C1 segment of cervical spinal cord (tissue), 14 donors: ENCODE data around the gene WWP2.

Experiments used
- DNase-seq, 14 donors: peaks; one replicate each; lab custom pipeline; 2025; lab: John Stamatoyannopoulos, UW

Gene WWP2

GRCh38 chr16:69858191-69859104 lies 96.3 kb downstream of the WWP2 start:
- DNase-seq: no peak

DNA sequence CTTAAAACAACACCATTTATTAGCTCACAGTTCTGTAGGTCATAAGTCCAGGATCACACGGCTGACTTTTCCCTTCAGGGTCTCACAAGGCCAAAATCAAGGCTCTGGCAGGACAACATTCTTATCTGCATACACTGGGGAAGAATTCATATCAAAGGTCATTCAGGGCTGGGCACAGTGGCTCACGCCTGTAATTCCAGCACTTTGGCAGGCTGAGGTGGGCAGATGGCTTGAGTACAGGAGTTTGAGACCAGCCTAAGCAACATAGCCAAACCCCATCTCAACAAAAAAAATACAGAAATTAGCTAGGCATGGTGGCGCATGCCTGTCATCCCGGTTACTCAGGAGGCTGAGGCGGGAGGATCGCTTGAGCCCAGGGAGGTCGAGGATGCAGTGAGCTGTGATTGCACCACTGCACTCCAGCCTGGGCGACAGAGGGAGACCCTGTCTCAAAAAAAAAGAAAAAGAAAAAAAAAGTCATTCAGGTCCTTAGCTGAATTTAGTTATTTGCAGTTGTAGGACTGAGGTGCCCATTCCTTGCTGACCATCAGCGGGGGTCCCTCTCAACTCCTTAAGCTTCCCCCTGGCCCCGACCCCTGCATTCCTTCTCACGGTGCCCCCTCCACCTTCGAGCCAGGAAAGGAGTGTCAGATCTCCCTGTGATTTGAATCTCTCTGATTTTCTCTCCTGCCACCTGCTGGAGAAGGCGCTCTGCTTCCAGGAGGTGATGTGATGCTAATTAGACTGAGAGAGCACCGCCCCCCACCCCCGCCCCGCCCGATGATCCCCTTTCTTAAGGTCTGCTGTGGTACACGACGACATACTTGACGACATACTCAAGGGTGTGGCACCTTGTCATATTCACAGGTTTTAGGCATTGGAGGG lies 97.2 kb downstream of the WWP2 start:
- peak in 2 of 14 donors; percentile 10 to 49 for DNase-seq

DNA sequence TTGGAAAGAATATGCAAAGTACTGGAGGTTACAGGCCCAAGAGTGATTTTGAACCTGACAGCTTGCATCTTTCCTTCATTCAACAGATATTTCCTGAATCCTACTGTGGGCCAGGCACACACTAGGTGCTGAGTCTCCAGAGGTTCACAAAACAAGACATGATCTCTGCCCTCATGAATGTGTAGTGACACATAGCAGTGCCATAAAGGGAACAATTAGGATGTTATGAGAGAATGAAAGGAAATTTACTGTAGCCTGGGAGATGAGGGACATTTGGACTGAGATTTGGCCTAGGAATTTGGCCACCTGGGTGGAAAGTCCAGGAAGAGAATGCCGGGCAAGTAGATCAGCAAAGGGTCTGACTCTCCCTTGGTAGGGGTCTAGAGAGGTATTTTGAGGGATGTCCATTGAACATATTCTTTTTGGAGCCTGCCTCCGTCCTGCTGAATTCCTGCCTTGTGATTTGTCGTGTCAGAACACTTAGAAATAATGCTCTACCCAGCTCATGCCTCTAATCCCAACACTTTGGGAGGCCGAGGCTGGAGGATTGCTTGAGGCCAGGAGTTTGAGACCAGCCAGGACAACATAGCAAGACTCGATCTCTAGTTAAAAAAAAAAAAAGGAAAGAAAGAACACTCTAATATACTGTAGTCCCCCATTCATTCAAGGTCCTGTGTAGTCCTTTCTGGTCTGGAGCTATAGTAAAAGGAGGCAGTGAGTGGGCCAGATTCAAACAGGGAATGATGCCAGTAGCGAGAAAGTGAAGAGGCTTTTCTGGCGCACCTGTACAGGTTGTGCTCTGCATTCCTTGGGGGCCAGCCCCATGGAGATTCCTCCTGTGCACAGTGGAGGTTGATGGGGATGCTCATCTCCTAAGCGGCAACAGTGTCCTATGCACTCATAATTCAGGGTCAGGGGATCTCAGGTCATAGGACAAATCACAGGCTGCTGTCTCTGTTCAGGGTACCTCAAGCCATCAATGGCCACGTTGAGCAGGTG lies 98.4 kb downstream of the WWP2 start:
- DNase-seq: peak in 1 of 14 donors; percentile 14

DNA sequence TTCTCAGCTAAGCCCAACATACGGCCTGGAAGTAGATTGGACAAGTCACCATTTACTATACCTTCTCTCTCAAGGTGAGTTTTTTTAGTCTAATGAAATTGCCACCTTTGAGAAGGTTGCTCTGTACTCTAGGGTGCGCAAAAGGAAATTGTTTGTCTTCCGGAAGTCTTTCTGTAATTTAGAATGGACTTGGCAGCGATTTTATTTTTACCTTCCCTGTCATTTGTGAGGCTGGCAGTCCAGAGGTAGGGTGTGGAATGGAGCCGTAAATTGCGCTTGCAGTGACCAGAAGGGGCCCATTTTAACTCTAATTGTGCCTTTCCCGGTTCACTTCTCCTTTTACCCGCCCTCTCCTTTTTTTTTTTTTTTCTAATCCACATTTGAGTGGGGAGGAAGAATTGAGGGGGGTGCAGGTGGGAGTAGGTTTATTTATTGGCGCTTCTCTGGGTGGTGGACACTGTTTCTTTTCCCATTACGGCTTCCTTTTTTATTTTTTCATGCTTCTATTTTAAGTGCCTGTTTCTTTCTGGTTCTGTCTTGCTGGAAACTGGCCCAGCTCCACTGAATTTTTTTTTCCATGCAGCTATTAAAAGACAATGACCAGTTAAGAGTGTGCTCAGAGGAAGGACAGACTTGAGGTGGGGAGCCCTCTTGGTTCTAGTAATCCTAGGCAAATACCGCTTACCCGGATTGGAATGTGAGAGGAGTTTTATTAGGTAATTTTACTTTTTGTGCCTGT lies 99.3 kb downstream of the WWP2 start:
- DNase-seq: peak in 2 of 14 donors; percentile 17 to 73

DNA sequence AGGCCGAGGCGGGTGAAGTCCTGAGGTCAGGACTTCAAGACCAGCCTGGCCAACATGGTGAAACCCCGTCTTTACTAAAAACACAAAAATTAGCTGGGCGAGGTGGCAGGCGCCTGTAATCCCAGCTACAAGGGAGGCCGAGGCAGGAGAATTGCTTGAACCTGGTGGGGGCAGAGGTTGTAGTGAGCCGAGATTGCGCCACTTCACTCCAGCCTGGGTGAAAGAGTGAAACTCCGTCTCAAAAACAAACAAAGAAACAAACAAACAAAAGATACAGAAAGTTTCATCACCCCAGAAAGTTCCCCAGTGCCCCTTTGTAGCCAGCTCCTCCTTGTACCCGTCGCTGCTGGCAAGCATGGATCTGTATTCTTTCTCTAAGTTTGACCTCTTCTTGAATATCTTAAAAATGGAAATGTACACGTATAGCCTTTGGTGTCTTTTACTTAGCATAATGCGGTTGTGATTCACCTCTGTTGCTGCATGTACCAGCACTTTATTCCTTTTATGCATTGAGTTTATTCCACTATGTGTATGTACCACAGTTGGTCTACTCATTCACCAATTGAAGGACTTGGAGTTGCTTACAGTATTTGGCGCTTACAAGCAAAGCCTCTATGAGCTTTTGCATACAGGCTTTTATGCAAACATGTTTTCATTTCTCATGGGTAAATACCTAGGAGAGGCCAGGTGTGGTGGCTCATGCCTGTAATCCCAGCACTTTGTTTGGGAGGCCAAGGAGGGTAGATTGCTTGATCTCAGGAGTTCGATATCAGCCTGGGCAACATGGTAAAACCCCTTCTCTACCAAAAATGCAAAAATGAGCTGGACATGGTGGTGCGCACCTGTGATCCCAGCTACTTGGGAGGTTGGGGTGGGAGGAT lies 101.5 kb downstream of the WWP2 start:
- no peak for DNase-seq

GRCh38 chr16:69865701-69866100 lies 103.6 kb downstream of the WWP2 start:
- DNase-seq: no peak

DNA sequence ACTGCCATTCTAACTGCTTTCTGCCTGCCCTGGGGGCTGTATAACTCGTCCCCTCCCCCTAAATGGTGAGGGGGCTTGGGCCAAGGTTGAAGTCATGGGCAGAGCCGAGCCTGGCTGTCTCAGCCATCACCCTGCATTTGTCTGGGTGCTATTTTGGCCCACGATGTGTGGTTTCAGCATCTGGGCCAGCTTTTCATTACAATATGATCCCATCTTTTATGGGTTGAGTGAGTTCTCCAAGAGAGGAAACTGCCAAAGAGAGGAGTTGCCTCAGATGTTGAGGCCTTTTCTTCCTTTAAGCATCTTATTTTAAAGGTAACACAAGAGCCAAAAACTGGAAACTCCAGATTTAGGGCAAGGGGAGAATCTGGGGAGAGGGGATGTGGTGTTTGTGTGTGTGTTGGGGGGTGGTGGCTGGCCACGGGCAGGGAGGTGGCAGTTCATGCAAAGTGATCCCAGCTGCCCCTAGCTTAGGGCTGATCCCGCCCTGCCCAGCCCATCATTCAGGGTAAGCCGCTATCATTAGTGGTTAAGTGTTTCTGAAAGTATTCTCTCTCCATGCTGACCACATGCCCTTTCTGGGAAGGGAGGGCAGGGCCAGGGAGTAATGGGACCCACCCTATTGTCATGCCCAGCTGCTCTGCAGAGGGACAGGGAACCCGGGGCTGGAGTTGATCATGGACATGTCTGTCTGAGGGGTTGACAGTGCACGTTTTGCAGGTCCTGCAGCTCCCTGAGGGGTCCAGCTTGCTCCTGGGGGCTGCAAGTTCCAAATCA lies 105.8 kb downstream of the WWP2 start:
- DNase-seq: no peak

GRCh38 chr16:69870761-69871160 lies 108.6 kb downstream of the WWP2 start:
- no peak for DNase-seq

DNA sequence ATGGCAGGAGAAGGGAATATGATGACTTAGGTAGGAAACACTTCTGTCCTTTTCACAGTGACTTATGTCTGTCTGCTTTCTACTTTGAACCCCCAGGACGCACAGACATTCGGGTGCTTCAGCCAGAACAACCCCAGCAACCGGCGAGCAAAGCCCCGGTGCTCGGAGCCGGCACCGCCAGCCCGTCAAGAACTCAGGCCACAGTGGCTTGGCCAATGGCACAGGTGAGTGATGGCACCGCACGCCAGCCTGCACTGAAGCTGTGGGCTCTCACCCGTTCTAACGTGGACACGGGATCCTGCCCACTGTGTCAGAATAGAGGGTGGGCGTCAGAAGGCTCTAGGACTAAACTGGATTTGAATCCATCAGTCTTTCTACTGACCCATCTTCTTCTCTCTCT lies 109.6 kb downstream of the WWP2 start:
- no peak for DNase-seq

DNA sequence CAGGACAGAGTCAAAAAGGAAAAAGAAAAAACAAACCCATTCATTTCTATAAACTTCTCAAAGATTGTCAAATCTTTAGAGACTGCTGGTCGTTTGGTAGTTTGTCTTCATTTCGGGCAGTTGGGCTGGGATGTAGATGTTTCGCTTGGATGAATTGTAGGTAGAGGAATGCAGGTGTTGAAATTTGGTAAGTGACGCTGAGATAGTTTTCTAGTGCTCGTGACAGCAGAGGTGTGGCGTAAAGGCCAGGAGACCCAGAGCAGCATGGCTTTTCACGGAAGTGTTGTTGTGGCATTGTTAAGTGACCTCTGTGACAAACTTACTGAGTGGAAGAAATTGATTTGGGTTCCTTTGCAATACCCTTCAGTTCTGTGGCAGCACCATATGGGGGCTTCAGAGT lies 110.8 kb downstream of the WWP2 start:
- DNase-seq: no peak

DNA sequence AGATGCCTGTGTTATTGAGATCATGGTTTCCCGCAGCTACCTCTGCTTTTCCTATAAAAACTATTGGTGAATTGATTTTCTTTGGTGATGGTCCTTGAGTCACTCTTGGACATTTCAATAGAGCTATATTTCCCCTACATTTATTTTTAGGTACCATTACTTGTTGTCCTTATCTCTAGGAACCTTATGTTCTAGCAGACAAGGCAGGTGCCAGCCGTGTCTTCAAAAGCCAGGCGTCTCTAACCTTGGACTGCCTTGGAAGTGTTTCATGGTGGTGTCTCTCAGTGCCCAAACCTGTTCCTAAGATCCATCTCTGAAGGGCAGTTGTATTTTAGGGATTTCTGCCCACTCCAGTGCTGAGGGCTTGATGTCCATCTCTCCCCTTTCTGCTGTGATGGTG lies 111.7 kb downstream of the WWP2 start:
- DNase-seq: no peak

DNA sequence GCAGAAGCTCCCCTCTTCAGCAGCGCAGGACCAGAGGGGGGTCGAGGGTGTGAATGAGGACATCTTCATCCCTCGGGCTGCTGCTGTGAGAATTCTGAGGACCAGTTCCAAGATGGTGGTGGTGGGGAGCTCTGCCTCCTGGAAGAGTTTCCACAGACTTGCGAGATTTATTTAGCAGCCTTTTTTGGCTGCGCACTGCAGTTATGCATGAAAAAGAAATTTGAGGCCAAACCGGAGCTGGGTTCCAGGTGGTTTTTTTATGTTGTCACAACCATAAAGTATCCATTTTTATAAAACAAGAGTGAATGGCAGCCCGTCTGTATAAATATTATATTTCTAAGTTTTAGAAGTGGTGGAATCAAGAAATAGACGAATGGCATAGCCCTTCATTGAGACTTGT lies 112.1 kb downstream of the WWP2 start:
- DNase-seq: no peak

- peak in 5 of 14 donors; percentile 10 to 33 (median 24) for DNase-seq
These were observed 118.6 kb downstream of the WWP2 start for GRCh38 chr16:69880640-69881133.

GRCh38 chr16:69881141-69881540 lies 119.0 kb downstream of the WWP2 start:
- DNase-seq: no peak

DNA sequence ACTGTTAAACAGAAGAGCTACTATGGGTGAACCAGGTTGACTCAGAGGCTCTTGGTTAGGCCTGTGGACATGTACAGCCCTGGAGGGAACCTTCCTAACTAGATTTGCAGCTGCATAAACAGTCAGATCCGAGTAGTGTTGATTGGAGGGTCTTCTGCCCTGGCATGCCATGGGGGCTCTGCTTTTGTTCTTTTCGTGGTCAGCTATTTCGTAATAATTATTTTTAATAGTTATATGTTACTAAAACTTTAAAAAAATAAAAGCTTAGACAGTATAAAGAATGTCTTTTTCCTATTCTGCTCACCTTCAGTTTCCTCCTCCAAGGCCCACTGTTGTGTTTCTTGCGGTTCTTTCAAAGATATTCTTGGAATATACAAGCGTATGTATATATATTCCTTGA lies 121.6 kb downstream of the WWP2 start:
- no peak for DNase-seq

DNA sequence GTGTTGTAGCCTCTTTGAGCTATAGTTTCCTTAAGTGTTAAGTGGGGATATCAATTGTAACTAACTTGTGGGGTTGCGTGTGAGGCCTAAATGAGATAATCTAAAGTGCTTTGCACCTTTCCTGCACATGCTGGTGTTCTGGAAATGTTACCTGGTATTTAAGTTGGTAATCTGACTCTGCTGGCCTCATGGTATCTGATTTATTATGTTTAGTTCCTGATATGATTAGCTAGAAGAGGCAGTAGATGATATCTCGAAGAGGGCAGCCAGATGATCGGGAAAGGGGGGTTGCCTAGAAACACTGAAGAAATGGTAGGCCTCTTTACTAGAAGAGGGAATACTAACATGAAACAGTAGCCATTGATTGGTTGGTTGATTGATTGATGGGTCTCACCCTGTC lies 123.6 kb downstream of the WWP2 start:
- no peak for DNase-seq

DNA sequence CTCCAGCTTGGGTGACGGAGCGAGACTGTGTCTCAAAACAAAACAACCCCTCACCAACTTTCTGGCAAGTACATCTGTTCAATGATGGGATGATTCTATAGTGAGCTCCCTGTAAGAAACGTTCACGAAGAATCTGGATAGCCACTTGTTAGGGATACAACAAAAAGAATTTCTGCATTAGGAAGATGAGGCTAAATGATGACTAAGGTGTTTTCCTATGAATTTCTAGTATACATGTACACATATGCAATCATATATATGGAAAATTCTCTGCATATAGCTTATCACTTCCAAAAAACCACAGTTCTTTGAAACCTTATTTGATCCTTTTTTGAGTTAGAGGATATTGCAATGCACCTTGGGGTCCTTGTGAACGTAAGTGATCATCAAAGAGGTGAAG lies 124.6 kb downstream of the WWP2 start:
- no peak for DNase-seq

DNA sequence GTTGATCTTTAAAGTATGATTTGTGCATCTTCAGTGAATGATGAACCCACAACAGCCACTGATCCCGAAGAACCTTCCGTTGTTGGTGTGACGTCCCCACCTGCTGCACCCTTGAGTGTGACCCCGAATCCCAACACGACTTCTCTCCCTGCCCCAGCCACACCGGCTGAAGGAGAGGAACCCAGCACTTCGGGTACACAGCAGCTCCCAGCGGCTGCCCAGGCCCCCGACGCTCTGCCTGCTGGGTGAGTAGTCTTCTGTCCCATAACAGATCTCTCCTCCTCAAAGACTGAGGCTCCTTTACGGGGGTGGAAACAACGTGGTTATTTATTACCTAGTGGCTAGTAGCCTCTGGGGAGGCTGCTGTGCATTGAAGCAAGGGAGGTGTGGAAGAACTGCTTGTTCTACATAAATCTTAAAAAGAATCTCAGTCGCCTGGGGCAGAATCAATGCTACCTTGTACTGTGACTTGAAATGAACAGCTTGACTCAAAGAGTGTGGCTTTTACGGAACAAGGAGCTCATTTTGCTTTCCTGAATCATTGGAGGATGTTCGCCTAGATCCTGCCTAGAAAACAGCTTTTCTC lies 126.0 kb downstream of the WWP2 start:
- peak in 2 of 14 donors; percentile 16 to 27 for DNase-seq
